ENCODE results near the gene LRFN4. TPM values are rescaled to one million over a fixed set of nuclear protein-coding genes. Genes with fewer than 3 reads are reported as not detected.
A peak's percentile ranks its signal among the peaks of the same experiment; 100 is the strongest.

Gene LRFN4
- total and polyA plus RNA-seq, 2 of the 13 experiments (the other 11 are each of a cell fraction or from before 2014, with no cell fraction given) = 1.3 to 6.8 TPM

GRCh38 chr11:66891851-66892660 lies 35.2 kb downstream of the LRFN4 start (continued):
- TF ChIP-seq JUND (CRISPR knock-in tag; IDR thresholded peaks at IDR 0.05) = peak; percentile 92
- no peak for TF ChIP-seq RBM22 (optimal IDR thresholded peaks at IDR 0.05; ENCODE audit: low read length)
- TF ChIP-seq ZBTB44 (CRISPR knock-in tag; IDR thresholded peaks at IDR 0.05) = no peak
- TF ChIP-seq SMARCC2 (IDR thresholded peaks at IDR 0.05) = no peak
- TF ChIP-seq ZNF776 (CRISPR knock-in tag; IDR thresholded peaks at IDR 0.05) = no peak
- TF ChIP-seq AHDC1 (CRISPR knock-in tag; IDR thresholded peaks at IDR 0.05; ENCODE audit: borderline replicate concordance) = no peak
- 0 out of 2 replicates have a peak, but pooled peaks have one; percentile 34 for TF ChIP-seq ZBTB34 (CRISPR knock-in tag; IDR thresholded peaks at IDR 0.05)
- TF ChIP-seq TBX3 (IDR thresholded peaks at IDR 0.05; ENCODE audit: borderline replicate concordance) = no peak
- TF ChIP-seq HNF4G (IDR thresholded peaks at IDR 0.05; ENCODE audit: borderline replicate concordance, low read depth, low read length) = no peak
- no peak for TF ChIP-seq HNF4G (CRISPR knock-in tag; IDR thresholded peaks at IDR 0.05; ENCODE audit: borderline replicate concordance, low read depth)
- no peak for TF ChIP-seq PHF8 (CRISPR knock-in tag; IDR thresholded peaks at IDR 0.05)
- 0 out of 2 replicates have a peak, but pooled peaks have one; percentile 52 for TF ChIP-seq HNF1B (CRISPR knock-in tag; IDR thresholded peaks at IDR 0.05)
- TF ChIP-seq SP5 (CRISPR knock-in tag; IDR thresholded peaks at IDR 0.05; ENCODE audit: borderline replicate concordance, low read depth) = peak; percentile 12; the same call in 1 of the 2 replicates
- peak; percentile 30; the same call in 1 of the 2 replicates for TF ChIP-seq HDAC1 (CRISPR knock-in tag; IDR thresholded peaks at IDR 0.05)
- TF ChIP-seq FOXK1 (CRISPR knock-in tag; IDR thresholded peaks at IDR 0.05; ENCODE audit: borderline replicate concordance, low read depth) = 0 out of 2 replicates have a peak, but pooled peaks have one; percentile 19
- no peak for TF ChIP-seq ZNF143 (CRISPR knock-in tag; IDR thresholded peaks at IDR 0.05)
- peak; percentile 55; the same call in 1 of the 2 replicates for TF ChIP-seq ZBTB26 (CRISPR knock-in tag; IDR thresholded peaks at IDR 0.05; ENCODE audit: borderline replicate concordance)
